WTC11 (cell line): ENCODE measurements around the gene FBLN2. TPM values are rescaled to one million over a fixed set of nuclear protein-coding genes. Genes with fewer than 3 reads are reported as not detected.

Experiments
- ATAC-seq: fragments of 200-7000 bp; cut with Tn5 transposase; 2 replicates; pipeline ENCODE4 v1.10.0; 2021; ENCODE audit warnings: mild to moderate bottlenecking, moderate library complexity
- CTCF ChIA-PET: fragments of 300-600 bp; sonication (Branson Sonifier 250); formaldehyde crosslinking; loops from one replicate; lab custom pipeline; 2021; ENCODE audit warnings: antibody characterized with exemption; lab: Charles Lee
- POLR2A ChIA-PET: fragments of 350-600 bp; sonication (Branson Sonifier 250); formaldehyde crosslinking; loops from one replicate; lab custom pipeline; 2021; ENCODE audit warnings: antibody characterized with exemption; lab: Charles Lee
- DNase-seq: peaks from one replicate; pipeline ENCODE4 v3.0.0; 2021; ENCODE audit warnings: low spot score
- H3K27ac Mint-ChIP-seq: 2 replicates; pipeline ENCODE4 v1.8.0; 2021; ENCODE audit warnings: mixed read lengths
- H3K27me3 Mint-ChIP-seq: 2 replicates; pipeline ENCODE4 v1.8.0; 2021; ENCODE audit warnings: low read depth, mild to moderate bottlenecking, moderate library complexity, mixed read lengths
- H3K36me3 Mint-ChIP-seq: 2 replicates; pipeline ENCODE4 v1.8.0; 2021; ENCODE audit warnings: mixed read lengths
- H3K4me1 Mint-ChIP-seq: 2 replicates; pipeline ENCODE4 v1.8.0; 2022; ENCODE audit warnings: mixed read lengths
- H3K4me3 Mint-ChIP-seq: 2 replicates; pipeline ENCODE4 v1.8.0; 2021; ENCODE audit warnings: mild to moderate bottlenecking, moderate library complexity, mixed read lengths
- H3K9me3 Mint-ChIP-seq: 2 replicates; pipeline ENCODE4 v1.8.0; 2021; ENCODE audit warnings: mixed read lengths
- E2F5 ChIP-seq: sonication (generic); formaldehyde crosslinking; IDR thresholded peaks from 2 replicates; pipeline ENCODE4 v1.8.1; 2022; ENCODE audit warnings: mild to moderate bottlenecking, moderate library complexity, missing genetic modification reagents
- GABPB1 ChIP-seq: sonication (generic); formaldehyde crosslinking; IDR thresholded peaks from 2 replicates; pipeline ENCODE4 v1.8.1; 2023; ENCODE audit warnings: mild to moderate bottlenecking, missing genetic modification reagents
- GTF2I ChIP-seq: fragments of 250-450 bp; sonication (Bioruptor Pico); conservative IDR thresholded peaks from 2 replicates; pipeline ENCODE4 v1.4.0; 2021; ENCODE audit warnings: mild to moderate bottlenecking
- RELA ChIP-seq: sonication (generic); formaldehyde crosslinking; IDR thresholded peaks from 2 replicates; pipeline ENCODE4 v1.8.1; 2022; ENCODE audit warnings: missing genetic modification reagents, mild to moderate bottlenecking, borderline replicate concordance
- RORB ChIP-seq: fragments of 250-450 bp; sonication (Bioruptor Pico); IDR thresholded peaks from 2 replicates; pipeline ENCODE4 v1.9.0; 2021; ENCODE audit warnings: mild to moderate bottlenecking
- SMAD4 ChIP-seq: sonication (generic); formaldehyde crosslinking; IDR thresholded peaks from 2 replicates; pipeline ENCODE4 v1.8.0; 2022; ENCODE audit warnings: mild to moderate bottlenecking, missing genetic modification reagents
- TEAD1 ChIP-seq: sonication (generic); formaldehyde crosslinking; IDR thresholded peaks from 2 replicates; pipeline ENCODE4 v1.8.0; 2022; ENCODE audit warnings: mild to moderate bottlenecking, missing genetic modification reagents
- USF2 ChIP-seq: sonication (generic); formaldehyde crosslinking; IDR thresholded peaks from 2 replicates; pipeline ENCODE4 v1.8.1; 2023; ENCODE audit warnings: mild to moderate bottlenecking, missing genetic modification reagents, moderate library complexity
- ZNF138 ChIP-seq: sonication (generic); formaldehyde crosslinking; conservative IDR thresholded peaks from 2 replicates; pipeline ENCODE4 v1.8.1; 2022; ENCODE audit warnings: mild to moderate bottlenecking, moderate library complexity, missing genetic modification reagents
- ZNF219 ChIP-seq: sonication (generic); formaldehyde crosslinking; IDR thresholded peaks from 2 replicates; pipeline ENCODE4 v1.8.0; 2023; ENCODE audit warnings: missing genetic modification reagents, mild to moderate bottlenecking, borderline replicate concordance
- ZNF281 ChIP-seq: sonication (generic); formaldehyde crosslinking; IDR thresholded peaks from 2 replicates; pipeline ENCODE4 v1.8.0; 2023; ENCODE audit warnings: mild to moderate bottlenecking, missing genetic modification reagents
- ZNF317 ChIP-seq: sonication (generic); formaldehyde crosslinking; IDR thresholded peaks from 2 replicates; pipeline ENCODE4 v1.8.1; 2023; ENCODE audit warnings: low read depth, mild to moderate bottlenecking, moderate library complexity, missing genetic modification reagents, borderline replicate concordance
- ZNF416 ChIP-seq: fragments of 250-450 bp; sonication (Bioruptor Pico); IDR thresholded peaks from 2 replicates; pipeline ENCODE4 v1.9.0; 2021; ENCODE audit warnings: mild to moderate bottlenecking, inconsistent platforms
- ZNF671 ChIP-seq: fragments of 250-450 bp; sonication (Bioruptor Pico); IDR thresholded peaks from 2 replicates; pipeline ENCODE4 v1.8.0; 2021; ENCODE audit warnings: mild to moderate bottlenecking
- total RNA-seq: library from RNA; stranded (reverse); gene quantifications from 3 replicates; pipeline ENCODE4 v1.2.3, GENCODE V29; 2021
- TF ChIP-seq, protein P1 (sequence below): sonication (generic); formaldehyde crosslinking; IDR thresholded peaks from 2 replicates; pipeline ENCODE4 v1.8.0; 2022; ENCODE audit warnings: missing genetic modification reagents
- TF ChIP-seq, protein P2 (sequence below): fragments of 250-450 bp; sonication (Bioruptor Pico); IDR thresholded peaks from 2 replicates; pipeline ENCODE4 v1.8.0; 2021; ENCODE audit warnings: mild to moderate bottlenecking
- TF ChIP-seq, protein P3 (sequence below): fragments of 200-600 bp; IDR thresholded peaks from 2 replicates; pipeline ENCODE4 v1.8.0; 2022; ENCODE audit warnings: antibody characterized with exemption
- TF ChIP-seq, protein P4 (sequence below): sonication (generic); formaldehyde crosslinking; IDR thresholded peaks from 2 replicates; pipeline ENCODE4 v1.8.1; 2022; ENCODE audit warnings: low read depth, mild to moderate bottlenecking, moderate library complexity, missing genetic modification reagents, borderline replicate concordance

Gene FBLN2
- total RNA-seq, 1 experiment from 2014 or later, result 20.7 TPM

DNA sequence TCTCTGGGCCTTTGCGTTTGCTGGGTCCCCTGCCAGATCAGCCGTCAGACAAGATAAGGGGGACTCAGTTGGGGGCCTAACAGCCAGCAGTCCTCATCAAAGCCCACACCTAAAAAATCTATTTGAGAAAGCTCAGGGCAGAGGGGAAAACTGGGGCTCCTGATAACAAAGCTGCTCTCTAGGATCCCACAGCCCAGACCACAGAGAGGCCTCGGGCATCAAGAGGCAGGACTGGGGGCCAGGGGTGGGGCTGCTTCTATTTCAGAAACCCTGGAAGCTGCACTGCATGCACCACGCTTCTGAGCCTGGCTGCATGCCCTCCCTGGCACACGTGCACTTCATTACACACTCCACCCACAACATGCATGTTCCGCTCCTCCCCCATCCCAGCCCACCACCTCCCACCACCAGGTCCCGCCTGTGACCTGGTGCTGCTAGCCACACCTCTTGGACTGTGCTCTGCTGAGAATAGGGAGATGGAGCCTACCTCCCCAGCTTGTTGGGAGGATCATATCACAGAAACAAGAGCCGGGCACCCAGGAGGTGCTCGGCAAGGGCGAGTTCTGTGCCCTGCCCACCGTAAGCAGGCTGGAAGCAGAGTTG, 26.6 kb downstream of the FBLN2 start (continued):
- TF ChIP-seq, protein P1, sequence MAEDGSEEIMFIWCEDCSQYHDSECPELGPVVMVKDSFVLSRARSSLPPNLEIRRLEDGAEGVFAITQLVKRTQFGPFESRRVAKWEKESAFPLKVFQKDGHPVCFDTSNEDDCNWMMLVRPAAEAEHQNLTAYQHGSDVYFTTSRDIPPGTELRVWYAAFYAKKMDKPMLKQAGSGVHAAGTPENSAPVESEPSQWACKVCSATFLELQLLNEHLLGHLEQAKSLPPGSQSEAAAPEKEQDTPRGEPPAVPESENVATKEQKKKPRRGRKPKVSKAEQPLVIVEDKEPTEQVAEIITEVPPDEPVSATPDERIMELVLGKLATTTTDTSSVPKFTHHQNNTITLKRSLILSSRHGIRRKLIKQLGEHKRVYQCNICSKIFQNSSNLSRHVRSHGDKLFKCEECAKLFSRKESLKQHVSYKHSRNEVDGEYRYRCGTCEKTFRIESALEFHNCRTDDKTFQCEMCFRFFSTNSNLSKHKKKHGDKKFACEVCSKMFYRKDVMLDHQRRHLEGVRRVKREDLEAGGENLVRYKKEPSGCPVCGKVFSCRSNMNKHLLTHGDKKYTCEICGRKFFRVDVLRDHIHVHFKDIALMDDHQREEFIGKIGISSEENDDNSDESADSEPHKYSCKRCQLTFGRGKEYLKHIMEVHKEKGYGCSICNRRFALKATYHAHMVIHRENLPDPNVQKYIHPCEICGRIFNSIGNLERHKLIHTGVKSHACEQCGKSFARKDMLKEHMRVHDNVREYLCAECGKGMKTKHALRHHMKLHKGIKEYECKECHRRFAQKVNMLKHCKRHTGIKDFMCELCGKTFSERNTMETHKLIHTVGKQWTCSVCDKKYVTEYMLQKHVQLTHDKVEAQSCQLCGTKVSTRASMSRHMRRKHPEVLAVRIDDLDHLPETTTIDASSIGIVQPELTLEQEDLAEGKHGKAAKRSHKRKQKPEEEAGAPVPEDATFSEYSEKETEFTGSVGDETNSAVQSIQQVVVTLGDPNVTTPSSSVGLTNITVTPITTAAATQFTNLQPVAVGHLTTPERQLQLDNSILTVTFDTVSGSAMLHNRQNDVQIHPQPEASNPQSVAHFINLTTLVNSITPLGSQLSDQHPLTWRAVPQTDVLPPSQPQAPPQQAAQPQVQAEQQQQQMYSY, result no peak
- no peak for TF ChIP-seq ZNF219
- no peak for TF ChIP-seq ZNF138 (CRISPR knock-in tag)
- TF ChIP-seq RORB, result no peak
- TF ChIP-seq GTF2I (CRISPR knock-in tag), result no peak
- no peak for TF ChIP-seq ZNF416 (CRISPR knock-in tag)
- TF ChIP-seq SMAD4 (CRISPR knock-in tag), result no peak
- TF ChIP-seq, protein P2, sequence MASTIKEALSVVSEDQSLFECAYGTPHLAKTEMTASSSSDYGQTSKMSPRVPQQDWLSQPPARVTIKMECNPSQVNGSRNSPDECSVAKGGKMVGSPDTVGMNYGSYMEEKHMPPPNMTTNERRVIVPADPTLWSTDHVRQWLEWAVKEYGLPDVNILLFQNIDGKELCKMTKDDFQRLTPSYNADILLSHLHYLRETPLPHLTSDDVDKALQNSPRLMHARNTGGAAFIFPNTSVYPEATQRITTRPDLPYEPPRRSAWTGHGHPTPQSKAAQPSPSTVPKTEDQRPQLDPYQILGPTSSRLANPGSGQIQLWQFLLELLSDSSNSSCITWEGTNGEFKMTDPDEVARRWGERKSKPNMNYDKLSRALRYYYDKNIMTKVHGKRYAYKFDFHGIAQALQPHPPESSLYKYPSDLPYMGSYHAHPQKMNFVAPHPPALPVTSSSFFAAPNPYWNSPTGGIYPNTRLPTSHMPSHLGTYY (CRISPR knock-in tag), result no peak
- TF ChIP-seq E2F5 (CRISPR knock-in tag), result no peak

- H3K36me3 Mint-ChIP-seq, result no peaks in the 10 kb centered on the region
- no peak overlapping the region for H3K27ac Mint-ChIP-seq
- ATAC-seq, result no peak
- ChIA-PET POLR2A (no interaction called here), CTCF (interaction anchor here (1.2 to 2.1 kb wide), 2 partner anchors 9 to 81 kb away, joined by 4 to 6 read pairs; no protein-coding TSS in a partner anchor)
- no peak for DNase-seq
- H3K27me3 Mint-ChIP-seq, result no peaks in the 10 kb centered on the region
- no peaks in the 10 kb centered on the region for H3K9me3 Mint-ChIP-seq
- H3K4me3 Mint-ChIP-seq, result no peak overlapping the region
- TF ChIP-seq ZNF317, result no peak
- TF ChIP-seq GTF2I (CRISPR knock-in tag), result no peak
- no peak for TF ChIP-seq USF2
- no peak for TF ChIP-seq ZNF281 (CRISPR knock-in tag)
- TF ChIP-seq GABPB1 (CRISPR knock-in tag), result no peak
- TF ChIP-seq, protein P3, sequence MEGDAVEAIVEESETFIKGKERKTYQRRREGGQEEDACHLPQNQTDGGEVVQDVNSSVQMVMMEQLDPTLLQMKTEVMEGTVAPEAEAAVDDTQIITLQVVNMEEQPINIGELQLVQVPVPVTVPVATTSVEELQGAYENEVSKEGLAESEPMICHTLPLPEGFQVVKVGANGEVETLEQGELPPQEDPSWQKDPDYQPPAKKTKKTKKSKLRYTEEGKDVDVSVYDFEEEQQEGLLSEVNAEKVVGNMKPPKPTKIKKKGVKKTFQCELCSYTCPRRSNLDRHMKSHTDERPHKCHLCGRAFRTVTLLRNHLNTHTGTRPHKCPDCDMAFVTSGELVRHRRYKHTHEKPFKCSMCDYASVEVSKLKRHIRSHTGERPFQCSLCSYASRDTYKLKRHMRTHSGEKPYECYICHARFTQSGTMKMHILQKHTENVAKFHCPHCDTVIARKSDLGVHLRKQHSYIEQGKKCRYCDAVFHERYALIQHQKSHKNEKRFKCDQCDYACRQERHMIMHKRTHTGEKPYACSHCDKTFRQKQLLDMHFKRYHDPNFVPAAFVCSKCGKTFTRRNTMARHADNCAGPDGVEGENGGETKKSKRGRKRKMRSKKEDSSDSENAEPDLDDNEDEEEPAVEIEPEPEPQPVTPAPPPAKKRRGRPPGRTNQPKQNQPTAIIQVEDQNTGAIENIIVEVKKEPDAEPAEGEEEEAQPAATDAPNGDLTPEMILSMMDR, result no peak
- TF ChIP-seq, protein P4, sequence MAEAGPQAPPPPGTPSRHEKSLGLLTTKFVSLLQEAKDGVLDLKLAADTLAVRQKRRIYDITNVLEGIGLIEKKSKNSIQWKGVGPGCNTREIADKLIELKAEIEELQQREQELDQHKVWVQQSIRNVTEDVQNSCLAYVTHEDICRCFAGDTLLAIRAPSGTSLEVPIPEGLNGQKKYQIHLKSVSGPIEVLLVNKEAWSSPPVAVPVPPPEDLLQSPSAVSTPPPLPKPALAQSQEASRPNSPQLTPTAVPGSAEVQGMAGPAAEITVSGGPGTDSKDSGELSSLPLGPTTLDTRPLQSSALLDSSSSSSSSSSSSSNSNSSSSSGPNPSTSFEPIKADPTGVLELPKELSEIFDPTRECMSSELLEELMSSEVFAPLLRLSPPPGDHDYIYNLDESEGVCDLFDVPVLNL (CRISPR knock-in tag), result no peak
- no peak for TF ChIP-seq RELA
- TF ChIP-seq ZNF138 (CRISPR knock-in tag), result no peak
- TF ChIP-seq TEAD1 (CRISPR knock-in tag), result no peak
- TF ChIP-seq ZNF671, result no peak
- peaks cover 20% of the 10 kb centered on the region for H3K4me1 Mint-ChIP-seq
Observed at GRCh38 chr3:13577181-13578121, 28.5 kb downstream of the FBLN2 start.
